Measurements from ENCODE around the gene KDM1B. TPM values are rescaled to one million over a fixed set of nuclear protein-coding genes. Genes with fewer than 3 reads are reported as not detected.

Gene KDM1B
- total RNA-seq, 4 donors from 2014 or later = 10.3 to 13.2 (median 11.7) TPM

DNA sequence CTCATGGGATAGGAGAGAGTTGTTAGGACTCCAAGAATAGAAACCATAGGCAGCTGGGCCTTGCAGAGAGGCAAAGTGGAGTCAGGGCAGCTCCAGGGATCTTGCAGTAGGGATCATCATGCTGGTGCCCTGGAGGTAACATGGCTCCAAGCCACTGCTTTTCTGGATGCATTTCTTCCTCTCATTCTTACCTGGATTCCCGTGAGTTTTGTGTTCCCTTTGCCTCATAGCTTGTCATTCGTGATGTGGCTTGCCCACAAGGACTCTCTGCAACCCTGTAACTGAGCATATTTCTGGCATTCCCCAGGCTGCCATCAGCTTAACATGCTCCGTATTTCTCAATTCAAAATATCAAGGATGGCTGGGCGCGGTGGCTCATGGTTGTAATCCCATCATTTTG, 38.1 kb upstream of the KDM1B start:
- no peaks in the 10 kb centered on the region for H3K27me3 ChIP-seq
- TF ChIP-seq POLR2AphosphoS5 (IDR thresholded peaks at IDR 0.05) (no peak), POLR2A (IDR thresholded peaks at IDR 0.05; ENCODE audit: low read depth) (no peak), EP300 (IDR thresholded peaks at IDR 0.05) (no peak)
- TF ChIP-seq, protein P1, sequence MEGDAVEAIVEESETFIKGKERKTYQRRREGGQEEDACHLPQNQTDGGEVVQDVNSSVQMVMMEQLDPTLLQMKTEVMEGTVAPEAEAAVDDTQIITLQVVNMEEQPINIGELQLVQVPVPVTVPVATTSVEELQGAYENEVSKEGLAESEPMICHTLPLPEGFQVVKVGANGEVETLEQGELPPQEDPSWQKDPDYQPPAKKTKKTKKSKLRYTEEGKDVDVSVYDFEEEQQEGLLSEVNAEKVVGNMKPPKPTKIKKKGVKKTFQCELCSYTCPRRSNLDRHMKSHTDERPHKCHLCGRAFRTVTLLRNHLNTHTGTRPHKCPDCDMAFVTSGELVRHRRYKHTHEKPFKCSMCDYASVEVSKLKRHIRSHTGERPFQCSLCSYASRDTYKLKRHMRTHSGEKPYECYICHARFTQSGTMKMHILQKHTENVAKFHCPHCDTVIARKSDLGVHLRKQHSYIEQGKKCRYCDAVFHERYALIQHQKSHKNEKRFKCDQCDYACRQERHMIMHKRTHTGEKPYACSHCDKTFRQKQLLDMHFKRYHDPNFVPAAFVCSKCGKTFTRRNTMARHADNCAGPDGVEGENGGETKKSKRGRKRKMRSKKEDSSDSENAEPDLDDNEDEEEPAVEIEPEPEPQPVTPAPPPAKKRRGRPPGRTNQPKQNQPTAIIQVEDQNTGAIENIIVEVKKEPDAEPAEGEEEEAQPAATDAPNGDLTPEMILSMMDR (IDR thresholded peaks at IDR 0.05) = no peak
- H3K4me3 ChIP-seq = no peak overlapping the region
- H3K9me3 ChIP-seq = peaks cover 0 to 4% (median 0%) of the 10 kb centered on the region in 4 donors
- intact Hi-C loops (cut with DNase I) = no loop called here
- no peak for DNase-seq (ENCODE audit: extremely low spot score)
- peaks cover 3 to 8% (median 4%) of the 10 kb centered on the region in 4 donors for H3K4me1 ChIP-seq
- 91% methylated on average over 5 of the region's 5 CpGs for WGBS
- no peak overlapping the region for H3K27ac ChIP-seq (replicated peaks in 1 of 4)
- no peaks in the 10 kb centered on the region for H3K36me3 ChIP-seq

DNA sequence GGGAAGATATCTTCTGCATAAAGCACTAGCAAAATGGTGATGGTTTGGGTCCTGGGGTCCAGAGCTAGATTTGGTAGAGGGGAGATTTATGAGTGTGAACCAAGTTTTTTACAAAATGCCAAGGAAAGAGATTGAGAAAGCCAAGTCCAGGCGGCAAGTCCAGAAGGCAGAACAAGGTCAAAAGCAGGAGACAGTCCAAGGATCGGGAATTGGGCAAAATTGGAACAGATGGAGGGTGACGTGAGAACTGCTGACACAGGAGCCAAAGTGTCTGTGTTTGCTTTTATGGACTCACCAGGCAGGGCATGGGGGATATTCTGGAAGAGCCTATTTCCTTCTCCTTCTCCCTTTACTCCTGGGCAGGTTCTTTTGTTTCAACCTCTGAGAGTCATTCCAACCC, 36.9 kb upstream of the KDM1B start:
- Histone ChIP-seq H3K4me3 (no peak overlapping the region), H3K27ac (replicated peaks in 1 of 4) (no peak overlapping the region), H3K36me3 (no peaks in the 10 kb centered on the region), H3K4me1 (peaks cover 11 to 19% (median 16%) of the 10 kb centered on the region in 4 donors), H3K27me3 (no peaks in the 10 kb centered on the region), H3K9me3 (peaks cover 0 to 4% (median 0%) of the 10 kb centered on the region in 4 donors)
- no peak for DNase-seq (ENCODE audit: extremely low spot score)
- TF ChIP-seq POLR2A (IDR thresholded peaks at IDR 0.05; ENCODE audit: low read depth) (no peak), POLR2AphosphoS5 (IDR thresholded peaks at IDR 0.05) (no peak), EP300 (IDR thresholded peaks at IDR 0.05) (no peak)
- TF ChIP-seq, protein P1 (IDR thresholded peaks at IDR 0.05) = no peak
- 74% methylated on average over 3 of the region's 3 CpGs for WGBS
- intact Hi-C loops (cut with DNase I) = no loop called here

DNA sequence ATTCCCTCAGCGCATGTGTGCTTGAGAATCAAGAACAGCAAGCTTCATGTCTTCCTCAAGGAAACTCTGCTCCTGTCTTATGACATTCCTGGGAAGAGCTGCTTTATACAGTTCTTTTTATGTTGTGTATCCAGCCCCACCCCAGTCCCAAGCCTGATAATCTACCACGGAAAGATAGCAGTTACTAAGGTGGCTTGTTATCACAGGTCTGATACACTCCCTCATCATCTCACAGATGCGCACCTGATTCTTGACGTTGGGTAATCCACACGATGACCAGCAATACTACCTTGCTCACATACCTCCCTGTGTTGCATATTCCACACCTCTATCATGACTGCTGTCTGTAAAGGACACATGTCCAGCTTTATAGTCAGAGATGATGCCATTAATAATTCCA, 36.0 kb upstream of the KDM1B start:
- intact Hi-C loops (cut with DNase I) = no loop called here
- no peak overlapping the region for H3K27ac ChIP-seq (replicated peaks in 1 of 4)
- TF ChIP-seq POLR2AphosphoS5 (IDR thresholded peaks at IDR 0.05) (no peak), POLR2A (IDR thresholded peaks at IDR 0.05; ENCODE audit: low read depth) (no peak), EP300 (IDR thresholded peaks at IDR 0.05) (no peak)
- TF ChIP-seq, protein P1 (IDR thresholded peaks at IDR 0.05) = no peak
- no peaks in the 10 kb centered on the region for H3K36me3 ChIP-seq
- no peak for DNase-seq (ENCODE audit: extremely low spot score)
- H3K27me3 ChIP-seq = no peaks in the 10 kb centered on the region
- peaks cover 11 to 21% (median 16%) of the 10 kb centered on the region in 4 donors for H3K4me1 ChIP-seq
- H3K9me3 ChIP-seq = peaks cover 0 to 4% (median 0%) of the 10 kb centered on the region in 4 donors
- no peak overlapping the region for H3K4me3 ChIP-seq
- WGBS = 92% methylated on average over 5 of the region's 5 CpGs

DNA sequence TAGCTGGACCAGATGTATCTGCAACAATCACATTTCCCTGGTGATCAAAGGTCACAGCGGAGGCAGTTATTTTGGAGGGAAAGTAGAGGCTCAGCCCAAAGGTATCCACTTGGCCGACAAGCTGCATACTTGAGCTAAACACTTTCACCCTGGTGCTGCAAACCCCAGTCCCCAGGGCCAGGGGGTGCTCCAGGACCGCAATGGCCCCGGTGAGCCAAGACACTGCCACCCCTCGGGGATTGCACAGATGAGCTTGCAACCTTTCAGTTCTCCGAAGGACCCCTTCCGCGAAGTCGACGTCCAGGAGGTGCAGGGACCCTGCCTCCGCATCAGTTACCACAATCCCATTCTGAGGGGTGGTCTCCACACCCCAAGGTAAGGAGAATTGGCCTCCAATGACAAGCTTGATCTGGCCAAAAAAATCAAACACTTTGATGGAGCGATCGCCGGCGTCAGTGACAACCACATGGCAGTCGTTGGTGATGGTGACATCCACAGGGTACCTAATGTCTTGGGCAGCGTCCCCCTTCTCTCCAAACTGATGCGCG, 33.6 kb upstream of the KDM1B start:
- WGBS = 72% methylated on average over 12 of the region's 19 CpGs
- Histone ChIP-seq H3K9me3 (peaks cover 0 to 4% (median 0%) of the 10 kb centered on the region in 4 donors), H3K27me3 (no peaks in the 10 kb centered on the region), H3K36me3 (no peaks in the 10 kb centered on the region), H3K27ac (replicated peaks in 1 of 4) (peak overlapping the region in 3 of 4 donors; percentile 68 to 74 (median 69)), H3K4me1 (peaks cover 11 to 21% (median 16%) of the 10 kb centered on the region in 4 donors), H3K4me3 (peak overlapping the region; percentile 55 to 75 (median 68))
- intact Hi-C loops (cut with DNase I) = loop anchor here (2.0 to 5.0 kb wide), 3 partner anchors 135 to 304 kb away; partner anchors contain the start of gene KIF13A
- TF ChIP-seq POLR2A (IDR thresholded peaks at IDR 0.05; ENCODE audit: low read depth) (no peak), POLR2AphosphoS5 (IDR thresholded peaks at IDR 0.05) (no peak), EP300 (IDR thresholded peaks at IDR 0.05) (no peak)
- TF ChIP-seq, protein P1 (IDR thresholded peaks at IDR 0.05) = no peak
- DNase-seq (ENCODE audit: extremely low spot score) = no peak

Data from esophagus muscularis mucosa (tissue), 4 donors.